ENCODE results near the gene ZNF574.

ZNF574 gene

DNA sequence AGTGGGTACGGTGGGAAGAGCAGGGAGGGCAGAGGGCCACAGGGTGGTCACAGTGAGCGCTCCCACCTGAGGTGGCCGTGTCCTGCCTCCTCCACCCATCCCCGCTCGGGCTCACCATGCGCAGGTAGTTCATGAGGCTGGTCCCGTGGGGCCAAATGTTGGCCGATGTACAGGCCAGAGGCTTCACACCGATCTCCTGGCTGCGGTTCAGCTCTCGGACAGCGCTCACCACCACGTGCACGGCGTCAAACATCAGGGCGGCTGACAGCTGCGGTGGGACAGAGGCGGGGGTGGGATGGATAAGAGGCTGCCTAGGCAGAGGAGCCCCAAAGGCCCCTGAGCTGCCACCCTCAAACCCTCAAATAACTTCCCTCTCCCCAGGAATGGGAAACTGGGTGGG is 21.8 kb upstream of the ZNF574 start:
- no peak for DNase-seq (ENCODE audit: low read depth)

DNA sequence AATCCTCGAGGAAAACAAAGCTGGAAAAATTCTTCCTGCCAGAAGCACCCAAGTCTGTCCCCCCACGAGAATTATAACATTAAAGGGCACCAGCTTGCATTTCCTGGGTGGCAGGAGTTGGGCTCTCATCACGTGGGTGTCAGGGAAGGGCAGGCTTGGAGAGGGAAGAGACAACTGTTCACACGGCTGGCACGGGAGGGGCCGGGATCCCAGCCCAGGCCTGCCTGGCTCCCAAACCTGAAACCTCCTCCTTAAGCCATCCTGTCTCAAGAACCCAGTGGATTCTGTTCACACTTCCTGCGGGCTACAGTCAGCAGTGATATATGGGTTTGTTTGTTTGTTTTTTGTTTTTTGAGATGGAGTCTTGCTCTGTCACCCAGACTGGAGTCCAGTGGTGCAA is 18.1 kb upstream of the ZNF574 start:
- DNase-seq (ENCODE audit: low read depth), result no peak

DNA sequence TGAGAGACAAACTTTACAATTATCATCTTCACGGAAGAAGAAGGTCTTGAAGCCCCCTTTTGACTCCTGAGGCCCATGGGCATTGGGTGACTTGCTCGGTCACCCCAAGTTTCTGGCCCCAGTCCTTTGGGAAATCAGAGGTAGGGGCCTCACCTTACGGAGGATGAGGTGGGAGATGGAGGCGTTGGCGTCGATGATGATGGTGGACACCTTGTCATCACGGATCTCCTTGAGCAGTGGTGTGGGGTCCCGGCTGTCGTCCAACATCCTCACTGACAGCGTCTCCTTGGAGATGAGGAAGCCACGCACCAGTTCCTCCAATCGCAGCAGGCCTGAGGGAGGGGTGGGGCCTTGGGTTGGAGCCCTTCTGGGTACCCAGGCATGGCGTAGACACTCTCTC is 16.8 kb upstream of the ZNF574 start:
- DNase-seq (ENCODE audit: low read depth), result no peak

DNA sequence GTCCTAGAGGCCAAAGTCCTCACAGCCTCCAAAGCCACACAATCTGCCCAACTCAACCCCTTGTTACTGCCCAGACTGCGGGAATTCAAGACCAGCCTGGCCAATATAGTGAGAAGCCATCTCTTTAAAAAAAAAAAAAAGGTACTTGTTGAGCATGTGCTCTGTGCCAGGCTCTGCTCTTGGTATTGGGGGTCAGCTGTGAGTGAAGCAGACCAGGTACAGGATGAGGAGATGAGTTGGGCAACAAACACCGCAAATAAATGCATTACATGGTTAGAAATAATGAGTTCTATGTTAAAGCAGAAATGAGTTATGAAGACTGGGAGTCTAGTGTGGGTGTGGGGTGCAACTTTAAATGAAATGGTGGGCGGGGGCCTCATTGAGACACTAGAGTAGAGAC is 15.8 kb upstream of the ZNF574 start:
- DNase-seq (ENCODE audit: low read depth), result no peak

DNA sequence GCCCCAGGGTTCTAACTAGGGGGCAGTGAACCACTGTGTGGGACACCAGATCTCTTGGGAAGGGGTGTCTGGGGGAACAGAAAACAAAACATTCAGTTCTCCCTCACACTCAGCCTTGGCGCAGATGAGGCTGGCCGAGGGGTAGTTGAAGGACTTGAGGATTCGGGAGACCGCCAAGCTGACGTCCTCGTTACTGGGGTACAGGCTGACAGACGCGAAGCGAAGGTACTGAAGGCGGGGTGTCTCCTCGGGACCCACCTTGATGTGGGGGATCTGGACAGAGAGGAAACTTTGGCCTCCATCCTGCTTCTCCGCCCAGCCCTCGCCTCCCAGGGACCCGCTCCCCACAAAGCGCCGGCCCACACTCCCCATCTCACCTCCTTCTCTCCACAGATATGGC is 13.6 kb upstream of the ZNF574 start:
- DNase-seq (ENCODE audit: low read depth), result no peak

DNA sequence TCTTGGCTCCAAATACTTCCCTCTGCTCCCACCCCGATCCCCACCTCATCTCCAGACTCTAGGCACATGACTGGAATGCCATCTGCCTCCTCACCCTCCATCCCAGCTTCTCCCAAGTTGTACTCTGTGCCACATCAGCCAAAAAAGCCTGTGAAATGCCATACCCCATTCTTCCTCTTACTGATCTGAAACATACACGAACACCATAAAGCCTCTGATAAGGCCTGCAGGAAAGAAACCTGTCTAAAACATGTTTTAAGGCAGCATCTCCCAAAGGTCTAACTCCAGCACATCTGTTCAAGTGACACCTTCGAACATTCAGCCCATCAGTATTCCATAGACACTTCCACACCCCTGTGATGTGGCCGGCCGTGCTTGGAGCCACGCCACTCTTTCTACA is 11.5 kb upstream of the ZNF574 start:
- DNase-seq (ENCODE audit: low read depth), result no peak

DNA sequence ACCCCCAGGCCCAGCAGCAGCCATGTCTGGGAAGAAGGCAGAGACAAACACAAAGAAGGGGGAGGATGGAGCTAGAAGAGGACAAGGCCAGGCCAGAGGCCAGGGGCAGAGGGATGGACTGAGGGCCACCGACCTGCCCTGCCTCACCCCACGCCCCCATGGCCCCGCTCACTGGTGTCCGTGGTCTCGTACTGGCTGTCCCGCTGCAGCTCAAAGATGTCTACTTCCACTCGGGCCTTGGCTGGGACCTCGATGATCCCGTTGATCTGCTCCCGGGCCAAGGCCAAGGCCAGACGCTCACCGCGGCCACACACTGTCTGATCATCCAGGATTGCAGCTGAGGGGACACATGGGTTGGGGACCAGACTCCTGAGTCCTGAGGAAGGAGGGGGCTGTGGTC is 10.9 kb upstream of the ZNF574 start:
- no peak for DNase-seq (ENCODE audit: low read depth)

DNA sequence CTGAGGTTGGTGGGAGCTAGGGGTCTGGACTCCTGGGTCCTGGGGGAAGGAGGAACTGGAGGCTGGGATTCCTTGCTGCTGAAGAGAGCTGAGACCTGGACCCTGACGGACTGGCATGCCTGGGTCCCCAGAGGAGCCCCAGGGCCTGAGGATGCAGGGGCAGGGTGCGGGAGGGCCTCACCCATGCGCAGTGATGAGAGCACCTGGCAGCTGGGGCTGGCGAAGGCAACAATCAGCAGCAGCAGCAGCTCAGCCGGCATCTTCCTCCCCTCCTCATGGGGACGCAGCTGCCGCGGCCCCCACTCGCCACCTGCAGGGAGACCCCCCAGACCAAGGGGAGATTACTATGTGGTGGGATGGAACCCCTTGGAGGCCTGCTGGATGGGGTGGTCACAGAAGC is 10.5 kb upstream of the ZNF574 start:
- no peak for DNase-seq (ENCODE audit: low read depth)

DNA sequence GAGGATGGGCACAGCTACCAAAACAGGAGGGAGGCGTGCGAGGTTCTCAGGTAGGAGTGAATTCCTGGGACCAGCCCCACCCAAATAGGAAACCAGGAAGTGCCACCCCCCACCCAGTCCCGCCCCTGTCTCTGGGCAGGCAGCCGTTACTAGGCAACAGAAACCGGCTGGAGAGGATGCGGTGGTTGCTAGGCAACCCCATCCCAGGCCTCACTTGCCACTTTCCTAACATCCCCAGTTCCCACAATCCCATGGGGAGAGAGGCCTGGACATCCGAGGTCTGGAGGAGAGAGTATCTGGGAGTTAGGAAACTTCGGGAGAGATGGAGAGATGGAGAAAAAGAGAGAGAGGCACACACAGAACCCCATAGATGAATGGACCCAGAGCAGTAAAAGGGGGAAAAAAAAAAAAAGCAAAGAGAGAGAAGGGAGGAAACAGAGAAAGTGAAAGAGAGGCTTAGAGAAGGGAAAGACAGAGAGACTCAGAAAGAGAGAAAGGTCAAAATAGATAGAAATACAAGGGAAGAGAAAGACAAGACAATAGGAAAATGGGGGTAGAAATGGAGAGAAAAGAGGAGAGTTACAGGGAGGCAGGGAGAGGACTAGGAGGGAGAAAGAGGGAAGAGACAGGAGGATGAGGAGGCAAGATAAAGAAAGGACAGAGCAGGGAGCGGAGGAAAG is 9.8 kb upstream of the ZNF574 start:
- DNase-seq (ENCODE audit: low read depth), result no peak

DNA sequence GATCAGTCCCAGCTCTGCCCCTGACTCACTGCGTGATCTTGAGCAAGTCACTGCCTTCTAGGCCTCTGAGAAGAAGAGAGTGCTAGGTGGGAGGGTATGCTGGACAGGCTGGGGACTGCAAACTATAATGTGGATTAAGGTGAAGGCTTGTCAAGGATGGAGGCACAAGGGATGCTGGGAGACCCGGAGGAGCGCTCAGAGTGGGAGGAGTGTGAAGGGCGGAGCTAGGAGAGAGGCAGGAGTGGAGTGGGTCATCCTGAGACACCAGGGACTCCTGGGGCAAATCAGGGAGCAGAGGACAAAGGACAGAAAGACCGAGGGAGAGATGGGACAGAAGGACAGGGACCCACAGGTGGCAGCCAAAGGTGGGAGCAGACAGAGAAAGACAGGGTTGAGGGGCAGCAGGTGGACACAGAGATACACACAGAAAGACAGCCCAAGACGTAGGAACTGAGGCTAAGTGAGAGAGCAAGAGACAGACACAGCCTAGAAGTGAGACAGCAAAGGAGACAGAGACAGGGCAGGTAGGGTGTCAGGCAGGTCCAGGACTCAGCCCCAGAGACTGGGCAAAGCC is 8.6 kb upstream of the ZNF574 start:
- no peak for DNase-seq (ENCODE audit: low read depth)

DNA sequence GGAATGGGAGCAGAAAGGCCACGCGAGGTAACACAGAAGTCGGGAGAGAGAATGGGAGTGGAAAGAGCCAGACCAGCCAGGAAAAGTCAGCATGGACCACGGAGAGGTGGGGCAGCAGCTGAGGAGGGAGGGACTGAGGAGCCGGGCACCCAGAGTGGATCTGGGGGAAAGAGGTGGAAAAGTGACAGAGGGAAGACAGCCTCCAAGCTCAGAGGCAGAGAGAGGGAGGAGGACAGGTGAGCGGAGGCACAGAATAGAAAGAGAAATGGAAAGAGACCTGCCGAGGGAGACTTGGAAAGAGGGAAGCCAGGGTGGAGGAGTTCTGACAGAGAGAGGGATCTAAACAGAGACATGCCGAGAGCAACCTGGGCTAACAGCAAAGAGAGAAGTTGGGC is 7.6 kb upstream of the ZNF574 start:
- no peak for DNase-seq (ENCODE audit: low read depth)

DNA sequence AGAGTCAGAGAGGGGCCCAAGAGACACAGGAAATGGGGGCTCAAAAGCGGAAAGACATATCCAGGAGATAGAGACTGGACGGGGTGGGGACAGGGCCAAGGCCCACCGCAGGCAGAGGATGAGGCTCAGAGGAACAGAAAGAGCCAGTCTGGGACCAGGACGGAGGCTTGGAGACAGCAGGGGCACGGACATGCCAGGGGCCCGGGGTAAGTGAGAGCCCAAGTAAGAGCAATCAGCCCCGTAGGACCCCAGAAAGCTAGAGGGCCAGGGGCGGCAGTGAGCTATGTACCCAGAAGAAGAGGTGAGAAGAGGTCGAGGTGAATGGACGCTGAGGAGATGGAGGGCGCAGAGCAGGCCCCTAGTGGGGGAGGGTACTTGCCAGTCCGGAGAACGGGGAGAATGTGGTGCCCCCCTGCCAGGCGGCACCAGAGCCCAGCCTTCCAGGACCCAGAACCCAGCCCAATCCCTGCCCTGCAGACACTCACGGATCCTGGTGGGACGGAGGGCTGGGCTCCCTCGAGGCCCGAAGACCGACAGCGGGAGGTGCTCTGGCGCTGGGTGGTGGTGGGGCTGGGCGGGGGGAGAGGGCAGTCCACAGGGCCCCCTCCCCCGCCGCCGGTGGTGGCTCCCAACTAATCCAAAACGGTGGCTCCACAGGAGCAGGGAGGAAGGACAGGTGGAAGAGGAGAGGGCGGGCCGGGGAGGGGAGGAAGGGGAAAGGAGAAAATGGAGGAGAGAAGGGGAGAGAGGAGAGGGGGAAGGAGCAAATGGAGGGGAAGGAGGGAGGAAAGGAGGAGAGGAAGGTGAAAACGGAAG is 7.0 kb upstream of the ZNF574 start:
- DNase-seq (ENCODE audit: low read depth), result no peak

DNA sequence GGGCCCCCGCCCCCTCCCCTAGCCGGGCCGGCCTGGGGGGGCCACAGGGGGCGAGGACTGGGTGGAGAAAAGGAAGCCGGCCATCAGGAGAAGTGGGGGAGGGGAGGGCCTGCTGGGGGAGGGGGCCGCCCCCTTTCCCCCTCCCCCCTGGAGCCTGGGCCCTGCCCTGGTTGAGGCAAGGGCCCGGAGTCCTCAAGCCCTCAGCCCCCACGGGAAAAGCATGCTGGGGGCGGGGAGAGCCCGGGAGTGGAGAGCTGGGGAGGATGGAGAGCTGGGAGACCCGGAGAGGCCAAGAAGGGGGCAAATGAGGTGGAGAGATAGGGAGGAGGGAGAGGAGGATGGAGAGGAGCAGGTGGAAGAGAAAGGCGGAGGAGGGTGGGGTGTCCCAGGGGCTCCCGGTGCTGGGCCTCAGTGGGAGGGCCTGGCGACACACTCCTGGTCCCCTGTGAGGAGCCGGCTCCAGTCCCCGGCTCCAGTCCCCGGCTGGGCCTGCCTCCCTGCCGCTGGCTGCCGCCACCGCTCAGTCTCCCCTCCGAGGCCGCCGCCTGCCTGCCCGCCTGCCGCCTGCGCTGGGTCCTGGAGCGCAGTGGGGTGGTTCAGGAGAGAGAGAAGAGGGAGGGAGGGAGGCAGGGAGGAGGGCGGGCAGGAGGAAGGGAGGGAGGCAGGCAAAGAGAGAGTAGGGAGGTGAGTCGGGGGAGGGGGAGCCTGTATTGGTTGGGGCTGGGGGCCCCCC is 6.2 kb upstream of the ZNF574 start, which contains the start of gene GRIK5:
GRIK5 (minus strand) TSS at position 588 of the 733 bp plus-strand sequence. CDS start 4,436 bp downstream, outside the sequence.
- no peak for DNase-seq (ENCODE audit: low read depth)

DNA sequence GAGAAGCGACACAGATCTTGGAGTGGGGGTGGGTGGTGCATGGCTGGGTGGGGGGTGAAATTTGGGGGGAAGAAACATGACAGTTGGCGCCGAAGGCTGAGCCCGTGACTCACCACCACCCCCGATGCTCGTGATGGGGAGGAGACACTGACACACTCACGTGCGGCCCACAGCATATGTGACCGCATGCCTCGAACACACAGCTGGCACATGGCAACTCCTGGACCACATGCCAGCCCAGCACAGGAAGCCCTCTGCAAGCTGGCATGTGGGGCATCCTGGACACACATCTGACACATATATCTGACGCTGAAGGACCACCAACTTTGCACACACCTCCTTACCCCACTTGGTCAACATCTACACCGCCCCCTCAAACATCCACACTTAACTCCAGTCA is 4.7 kb upstream of the ZNF574 start:
- no peak for DNase-seq (ENCODE audit: low read depth)

DNA sequence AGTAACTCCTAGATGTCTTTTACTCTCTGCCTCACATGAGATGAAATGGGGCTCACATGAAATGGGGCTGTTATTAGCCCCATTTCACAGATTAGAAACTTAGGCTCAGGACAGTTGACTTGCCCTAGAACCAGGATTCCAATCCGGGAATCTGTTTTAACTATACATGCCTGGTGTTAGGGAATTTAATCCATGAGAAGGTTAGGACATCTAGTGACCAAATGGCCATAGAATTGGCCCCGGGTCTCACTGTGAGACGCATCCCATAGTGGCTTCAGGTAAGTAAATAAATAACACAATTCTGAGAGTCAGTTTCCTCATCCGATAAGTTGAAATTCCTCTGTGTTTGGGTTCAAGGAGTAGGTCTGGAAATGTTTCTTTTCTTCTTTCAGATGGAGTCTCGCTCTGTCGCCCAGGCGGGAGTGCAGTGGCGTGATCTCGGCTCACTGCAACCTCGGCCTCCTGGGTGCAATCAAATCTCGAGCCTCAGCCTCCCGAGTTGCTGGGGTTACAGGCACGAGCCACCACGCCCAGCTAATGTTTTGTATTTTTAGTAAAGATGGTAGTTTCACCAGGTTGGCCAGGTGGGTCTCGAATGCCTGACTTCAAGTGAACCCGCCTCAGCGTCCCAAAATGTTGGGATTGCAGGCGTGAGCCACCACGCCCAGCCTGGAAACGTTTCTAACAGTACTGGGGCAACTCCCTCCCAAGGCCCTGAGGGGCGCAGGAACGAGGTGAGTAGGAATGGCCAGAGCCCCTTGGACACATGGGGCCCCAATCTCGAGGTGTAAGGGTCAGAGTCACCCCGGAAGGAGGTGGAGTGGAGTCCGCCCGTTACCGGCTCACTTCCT is 1.2 kb upstream of the ZNF574 start:
- DNase-seq (ENCODE audit: low read depth), result no peak

DNA sequence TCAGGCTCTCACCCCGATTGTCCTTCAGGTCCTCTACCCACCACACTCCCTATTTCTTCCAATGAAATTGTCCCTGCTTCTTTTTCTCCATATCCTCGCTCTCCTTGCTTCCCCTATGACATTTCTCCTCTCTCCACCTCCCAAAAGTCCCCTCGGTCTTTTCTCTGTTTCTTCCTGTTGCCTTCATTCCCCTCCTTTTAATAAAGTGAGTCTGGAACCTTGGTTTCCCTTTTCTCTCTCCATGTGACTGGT is 676 bp upstream of the ZNF574 start:
- DNase-seq (ENCODE audit: low read depth), result no peak

DNA sequence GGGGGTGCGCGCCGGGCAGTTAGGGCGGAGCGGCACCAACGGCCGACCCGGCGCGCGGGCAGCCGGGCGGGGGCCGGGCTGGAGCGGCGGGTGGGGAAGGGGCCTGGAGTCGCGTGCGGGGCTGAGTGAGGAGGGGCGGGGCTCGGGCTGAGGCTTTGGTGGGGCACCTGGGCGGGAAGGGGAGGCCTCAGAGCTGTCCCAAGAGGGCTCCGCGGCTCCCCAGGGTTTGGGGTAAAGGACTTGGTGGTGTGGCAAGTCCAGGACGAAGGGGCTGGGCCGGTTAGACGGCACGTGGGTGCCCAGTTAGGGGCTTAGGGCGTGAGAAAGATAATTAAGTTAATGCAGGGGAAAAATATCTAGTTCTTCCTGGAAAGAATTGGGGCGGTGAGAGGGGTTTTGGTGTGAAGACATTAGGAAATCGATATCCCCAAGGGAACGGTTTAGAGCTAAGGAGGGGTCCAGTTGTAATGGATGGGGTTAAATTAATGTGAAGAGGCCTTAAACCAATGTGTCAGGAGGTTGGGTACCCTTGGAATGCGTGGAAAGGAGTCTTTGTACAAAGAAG is 496 bp downstream of the ZNF574 start:
- DNase-seq (ENCODE audit: low read depth), result no peak

DNA sequence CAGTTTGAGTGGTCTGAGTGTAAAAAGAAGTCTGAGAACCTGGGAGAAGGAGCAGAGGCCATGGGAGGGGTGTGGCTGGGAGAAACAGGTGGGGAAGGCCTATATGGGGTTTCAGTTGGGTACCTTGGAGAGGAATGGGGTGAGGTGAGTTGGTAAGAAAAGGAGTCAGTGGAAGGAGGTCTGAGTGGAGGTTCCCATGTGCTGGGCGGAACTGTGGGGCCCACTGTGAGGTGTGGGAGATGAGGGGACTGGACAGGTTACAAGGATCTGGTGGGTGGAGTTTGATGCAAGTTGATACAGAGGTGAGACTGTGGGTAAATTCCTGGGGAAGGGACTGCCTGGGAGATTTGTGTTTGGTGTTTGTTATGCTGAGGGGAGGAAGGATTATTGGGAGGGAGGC is 2.1 kb downstream of the ZNF574 start:
- DNase-seq (ENCODE audit: low read depth), result no peak

DNA sequence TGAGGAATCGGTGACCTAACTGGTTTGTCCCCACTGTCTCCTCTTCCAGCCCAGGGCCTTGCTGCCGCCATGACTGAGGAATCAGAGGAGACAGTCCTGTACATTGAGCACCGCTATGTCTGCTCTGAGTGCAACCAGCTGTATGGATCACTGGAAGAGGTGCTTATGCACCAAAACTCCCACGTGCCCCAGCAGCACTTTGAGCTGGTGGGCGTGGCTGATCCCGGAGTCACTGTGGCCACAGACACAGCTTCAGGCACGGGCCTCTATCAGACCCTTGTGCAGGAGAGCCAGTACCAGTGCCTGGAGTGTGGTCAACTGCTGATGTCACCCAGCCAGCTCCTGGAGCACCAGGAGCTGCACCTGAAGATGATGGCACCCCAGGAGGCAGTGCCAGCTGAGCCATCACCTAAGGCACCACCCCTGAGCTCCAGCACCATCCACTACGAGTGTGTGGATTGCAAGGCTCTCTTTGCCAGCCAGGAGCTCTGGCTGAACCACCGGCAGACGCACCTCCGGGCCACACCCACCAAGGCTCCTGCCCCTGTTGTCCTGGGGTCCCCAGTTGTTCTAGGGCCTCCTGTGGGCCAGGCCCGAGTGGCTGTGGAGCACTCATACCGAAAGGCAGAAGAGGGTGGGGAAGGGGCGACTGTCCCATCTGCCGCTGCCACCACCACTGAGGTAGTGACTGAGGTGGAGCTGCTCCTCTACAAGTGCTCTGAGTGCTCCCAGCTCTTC is 2.7 kb downstream of the ZNF574 start:
- DNase-seq (ENCODE audit: low read depth), result no peak

DNA sequence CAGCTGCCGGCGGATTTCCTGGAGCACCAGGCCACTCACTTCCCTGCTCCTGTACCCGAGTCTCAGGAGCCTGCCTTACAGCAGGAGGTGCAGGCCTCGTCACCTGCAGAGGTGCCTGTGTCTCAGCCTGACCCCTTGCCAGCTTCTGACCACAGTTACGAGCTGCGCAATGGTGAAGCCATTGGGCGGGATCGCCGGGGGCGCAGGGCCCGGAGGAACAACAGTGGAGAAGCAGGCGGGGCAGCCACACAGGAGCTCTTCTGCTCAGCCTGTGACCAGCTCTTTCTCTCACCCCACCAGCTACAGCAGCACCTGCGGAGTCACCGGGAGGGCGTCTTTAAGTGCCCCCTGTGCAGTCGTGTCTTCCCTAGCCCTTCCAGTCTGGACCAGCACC is 3.3 kb downstream of the ZNF574 start:
- no peak for DNase-seq (ENCODE audit: low read depth)

Measured in GM04503 (cell line).